Suprapubic skin (tissue), 4 donors: Measurements from ENCODE around the gene SSTR3. TPM values are rescaled to one million over a fixed set of nuclear protein-coding genes. Genes with fewer than 3 reads are reported as not detected.

Experiments used
- DNase-seq, 2 donors: peaks; one replicate each; pipeline ENCODE4 v3.0.0-alpha.2; 2019; ENCODE audit warnings: low spot score in 2 of 2
- H3K27ac ChIP-seq: fragments of 200-600 bp; sonication (generic); one replicate; pipeline ENCODE4 v1.5.1; 2019
- H3K27me3 ChIP-seq: fragments of 200-600 bp; sonication (generic); one replicate; pipeline ENCODE4 v1.5.1; 2019
- H3K36me3 ChIP-seq: fragments of 200-600 bp; sonication (generic); one replicate; pipeline ENCODE4 v1.5.1; 2019
- H3K4me1 ChIP-seq: fragments of 200-600 bp; sonication (generic); one replicate; pipeline ENCODE4 v1.5.1; 2019
- H3K4me3 ChIP-seq: fragments of 200-600 bp; sonication (generic); one replicate; pipeline ENCODE4 v1.5.1; 2019; ENCODE audit warnings: mild to moderate bottlenecking
- H3K9me3 ChIP-seq: fragments of 200-600 bp; sonication (generic); one replicate; pipeline ENCODE4 v1.5.1; 2019
- CTCF ChIP-seq, 2 donors: fragments of 200-600 bp in 1 of 2; fragments of 450-650 bp in 1 of 2; sonication (generic) in 1 of 2; IDR thresholded peaks; one replicate each; pipeline ENCODE4 v1.5.1; 2016 to 2019; ENCODE audit warnings: antibody characterized with exemption in 2 of 2, mild to moderate bottlenecking in 1 of 2, moderate library complexity in 1 of 2
- EP300 ChIP-seq: sonication (generic); formaldehyde crosslinking; IDR thresholded peaks from one replicate; pipeline ENCODE4 v1.6.1; 2017; ENCODE audit warnings: antibody characterized with exemption
- POLR2A ChIP-seq, 2 donors: fragments of 450-650 bp; IDR thresholded peaks; one replicate each; pipeline ENCODE4 v1.6.1; 2017; ENCODE audit warnings: antibody characterized with exemption in 2 of 2, mild to moderate bottlenecking in 2 of 2, moderate library complexity in 2 of 2
- POLR2AphosphoS5 ChIP-seq, 3 donors: sonication (generic); formaldehyde crosslinking; IDR thresholded peaks; one replicate each; pipeline ENCODE4 v1.6.1; 2017; ENCODE audit warnings: antibody characterized with exemption in 3 of 3
- WGBS: methylation state at CpG from one replicate; pipeline ENCODE4 v1.1.5; 2018; 5-methylcytosine and 5-hydroxymethylcytosine counted together
- total RNA-seq, 4 donors: library from RNA; depleted of rRNA; stranded (reverse); fragments of >200 nt; gene quantifications; one replicate each; pipeline ENCODE4 v1.1.0, GENCODE V29; 2016

Gene SSTR3
- not detected for total RNA-seq

GRCh38 chr22:37212174-37212906, at the start of gene SSTR3:
TSS of gene SSTR3 (minus strand) at chr22:37212477. CDS start at chr22:37207803, 4,674 bp downstream.
- no peak within 1 kb of the TSS for H3K27ac ChIP-seq
- H3K9me3 ChIP-seq = no peaks in the 10 kb centered on the region
- 19% methylated on average over 23 of the region's 23 CpGs for WGBS
- no peak for TF ChIP-seq POLR2A (IDR thresholded peaks at IDR 0.05)
- no peak for TF ChIP-seq POLR2AphosphoS5 (IDR thresholded peaks at IDR 0.05)
- TF ChIP-seq EP300 = no peak
- no peak for TF ChIP-seq CTCF (IDR thresholded peaks at IDR 0.05)
- peak in 1 of 2 donors; percentile 54 for DNase-seq
- peaks cover 26% of the 10 kb centered on the region for H3K27me3 ChIP-seq
- H3K4me1 ChIP-seq = peaks cover 4% of the 10 kb centered on the region
- no peaks in the 10 kb centered on the region for H3K36me3 ChIP-seq
- no peak within 1 kb of the TSS for H3K4me3 ChIP-seq

- no peak overlapping the region for H3K27ac ChIP-seq
- peaks cover 66% of the 10 kb centered on the region for H3K27me3 ChIP-seq
- WGBS = 26% methylated on average over 14 of the region's 14 CpGs
- TF ChIP-seq CTCF (IDR thresholded peaks at IDR 0.05) (peak; percentile 60 to 87), POLR2A (IDR thresholded peaks at IDR 0.05) (no peak)
- no peaks in the 10 kb centered on the region for H3K36me3 ChIP-seq
- no peak for DNase-seq
- H3K4me1 ChIP-seq = peaks cover 15% of the 10 kb centered on the region
- H3K4me3 ChIP-seq = no peak overlapping the region
- no peaks in the 10 kb centered on the region for H3K9me3 ChIP-seq
These were observed 48.6 kb upstream of the SSTR3 start for GRCh38 chr22:37260901-37261336.

GRCh38 chr22:37260155-37260795, 48.0 kb upstream of the SSTR3 start:
- no peaks in the 10 kb centered on the region for H3K9me3 ChIP-seq
- no peak overlapping the region for H3K27ac ChIP-seq
- H3K36me3 ChIP-seq = no peaks in the 10 kb centered on the region
- WGBS = 59% methylated on average over 7 of the region's 15 CpGs
- DNase-seq = no peak
- H3K4me1 ChIP-seq = peaks cover 15% of the 10 kb centered on the region
- no peak overlapping the region for H3K4me3 ChIP-seq
- H3K27me3 ChIP-seq = peaks cover 73% of the 10 kb centered on the region
- no peak for TF ChIP-seq POLR2A (IDR thresholded peaks at IDR 0.05)

- no peak overlapping the region for H3K27ac ChIP-seq
- H3K4me1 ChIP-seq = peaks cover 15% of the 10 kb centered on the region
- H3K4me3 ChIP-seq = no peak overlapping the region
- WGBS = 8% methylated on average over 23 of the region's 23 CpGs
- TF ChIP-seq POLR2A (IDR thresholded peaks at IDR 0.05) (no peak), CTCF (IDR thresholded peaks at IDR 0.05) (peak in 1 of 2 donors; percentile 14)
- H3K36me3 ChIP-seq = no peaks in the 10 kb centered on the region
- DNase-seq = no peak
- no peaks in the 10 kb centered on the region for H3K9me3 ChIP-seq
- peaks cover 80% of the 10 kb centered on the region for H3K27me3 ChIP-seq
These were observed 47.3 kb upstream of the SSTR3 start for GRCh38 chr22:37259540-37260029.

- Histone ChIP-seq H3K4me3 (no peak overlapping the region), H3K27ac (no peak overlapping the region), H3K4me1 (peaks cover 15% of the 10 kb centered on the region), H3K9me3 (no peaks in the 10 kb centered on the region), H3K36me3 (no peaks in the 10 kb centered on the region), H3K27me3 (peaks cover 78% of the 10 kb centered on the region)
- TF ChIP-seq POLR2A (IDR thresholded peaks at IDR 0.05) (no peak), POLR2AphosphoS5 (IDR thresholded peaks at IDR 0.05) (no peak), EP300 (no peak), CTCF (IDR thresholded peaks at IDR 0.05) (no peak)
- 77% methylated on average over 14 of the region's 14 CpGs for WGBS
- no peak for DNase-seq
These were observed 46.6 kb upstream of the SSTR3 start for GRCh38 chr22:37258753-37259401.
